Peyer's patch (tissue), 4 donors: ENCODE data around the gene PLOD3.
A peak's percentile ranks its signal among the peaks of the same experiment; 100 is the strongest.

Experiments used
- CTCF ChIP-seq, 6 experiments: fragments of 450-650 bp in 4 of 6; fragments of 200-600 bp in 2 of 6; sonication (generic) in 1 of 6; IDR thresholded peaks; one replicate each; pipeline ENCODE4 v1.5.1; 2017 to 2019; ENCODE audit warnings: antibody characterized with exemption in 6 of 6, mild to moderate bottlenecking in 3 of 6, moderate library complexity in 1 of 6
- POLR2A ChIP-seq, 2 donors: fragments of 450-650 bp; IDR thresholded peaks; one replicate each; pipeline ENCODE4 v1.5.1; 2017; ENCODE audit warnings: antibody characterized with exemption in 2 of 2, mild to moderate bottlenecking in 2 of 2, moderate library complexity in 2 of 2

- TF ChIP-seq CTCF (IDR thresholded peaks at IDR 0.05) (peak in 1 of 6 experiments; percentile 88), POLR2A (IDR thresholded peaks at IDR 0.05) (peak in 1 of 2 donors; percentile 33)
Measured at GRCh38 chr7:101243646-101244374, 26.4 kb upstream of the PLOD3 start.
